HepG2 (cell line): ENCODE results near the gene SLAMF8. TPM values are rescaled to one million over a fixed set of nuclear protein-coding genes. Genes with fewer than 3 reads are reported as not detected.

Source experiments
- ATAC-seq: fragments of 200-7000 bp; cut with Tn5 transposase; 3 replicates; pipeline ENCODE4 v1.9.1; 2020; ENCODE audit warnings: mild to moderate bottlenecking, moderate library complexity
- BruUV-seq: library from RNA; stranded (reverse); fragments of 400-500 nt; replicated peaks from 2 replicates; lab custom pipeline; 2021; lab: Mats Ljungman, UMichigan
- CTCF ChIA-PET: fragments of 300-600 bp; formaldehyde crosslinking; extraction: SDS; loops from one replicate; lab custom pipeline; 2021; ENCODE audit warnings: low total read pairs, inconsistent platforms, low intra/inter-chr PET ratio; lab: Yijun Ruan, JAX
- POLR2A ChIA-PET: fragments of 350-600 bp; sonication (Branson Sonifier 250); formaldehyde crosslinking; loops from one replicate; lab custom pipeline; 2020; ENCODE audit warnings: antibody characterized with exemption, inconsistent platforms; lab: Yijun Ruan, JAX
- DNase-seq: peaks from one replicate; pipeline ENCODE4 v3.0.0-alpha.2; 2015; ENCODE audit warnings: low spot score
- FAIRE-seq: peaks from 3 replicates; lab custom pipeline; 2011; peaks lifted over from hg19 to GRCh38; lab: Jason Lieb, UNC
- H2AFZ ChIP-seq: one replicate; pipeline ENCODE4 v1.6.1; 2011; ENCODE audit warnings: low read length, inconsistent platforms
- H3K27ac ChIP-seq: fragments of 300-600 bp; 3 replicates; pipeline ENCODE4 v1.8.0; 2011; ENCODE audit warnings: mixed run types, mild to moderate bottlenecking, mixed read lengths, low read length, inconsistent platforms; ENCODE audit not compliant: insufficient read depth; ENCODE audit errors: extremely low read length
- H3K27me3 ChIP-seq, 2 experiments: fragments of 200-600 bp in 1 of 2; 2 replicates in 1 of 2; 3 replicates in 1 of 2; pipeline versions ENCODE4 v1.6.0 to v1.8.0; 2011; ENCODE audit warnings: low read length in 2 of 2, mild to moderate bottlenecking in 2 of 2, moderate library complexity in 2 of 2, inconsistent platforms in 1 of 2; ENCODE audit not compliant: insufficient read depth in 2 of 2, control insufficient read depth in 1 of 2
- H3K36me3 ChIP-seq, 2 experiments: fragments of 200-600 bp in 1 of 2; replicated peaks in 1 of 2; 2 replicates in 1 of 2; 3 replicates in 1 of 2; pipeline versions ENCODE4 v1.5.1 to v1.8.0; 2011; ENCODE audit warnings: low read length in 2 of 2, inconsistent platforms in 1 of 2; ENCODE audit not compliant: insufficient read depth in 2 of 2, control insufficient read depth in 1 of 2
- H3K4me1 ChIP-seq: 2 replicates; pipeline ENCODE4 v1.5.1; 2012; ENCODE audit warnings: low read length, inconsistent platforms; ENCODE audit not compliant: insufficient read depth
- H3K4me2 ChIP-seq: 2 replicates; pipeline ENCODE4 v1.6.0; 2011; ENCODE audit warnings: low read depth, low read length, inconsistent platforms
- H3K4me3 ChIP-seq, 3 experiments: fragments of 200-600 bp in 1 of 3; sonication (generic), shearing (Covaris generic) in 1 of 3; replicated peaks in 1 of 3; 2 replicates each; pipeline ENCODE4 v1.5.1; 2011 to 2016; ENCODE audit warnings: low read length in 3 of 3, inconsistent platforms in 2 of 3, low read depth in 2 of 3, mild to moderate bottlenecking in 2 of 3, control low read depth in 1 of 3, mixed read lengths in 1 of 3; ENCODE audit not compliant: insufficient read depth in 1 of 3
- H3K79me2 ChIP-seq: one replicate; pipeline ENCODE4 v1.6.1; 2011; ENCODE audit warnings: low read length, inconsistent platforms; ENCODE audit not compliant: insufficient read depth
- H3K9ac ChIP-seq: 2 replicates; pipeline ENCODE4 v1.6.0; 2011; ENCODE audit warnings: mild to moderate bottlenecking, low read depth, low read length, inconsistent platforms; ENCODE audit not compliant: insufficient read depth
- H3K9me3 ChIP-seq: 2 replicates; pipeline ENCODE4 v1.5.1; 2012; ENCODE audit warnings: mild to moderate bottlenecking, low read length
- H4K20me1 ChIP-seq: 2 replicates; pipeline ENCODE4 v1.6.0; 2011; ENCODE audit warnings: inconsistent platforms, mild to moderate bottlenecking, low read length, moderate library complexity; ENCODE audit not compliant: insufficient read depth
- ATF2 ChIP-seq: sonication (generic); formaldehyde crosslinking; IDR thresholded peaks from 2 replicates; pipeline ENCODE4 v1.4.0; 2020; ENCODE audit warnings: missing genetic modification reagents
- ELF1 ChIP-seq: sonication (generic); formaldehyde crosslinking; IDR thresholded peaks from 2 replicates; pipeline ENCODE4 v1.4.0; 2020; ENCODE audit warnings: missing genetic modification reagents
- MEF2D ChIP-seq: sonication (generic); formaldehyde crosslinking; IDR thresholded peaks from 2 replicates; pipeline ENCODE4 v1.5.1; 2020; ENCODE audit warnings: mild to moderate bottlenecking, missing genetic modification reagents
- POLR2AphosphoS2 ChIP-seq: IDR thresholded peaks from 2 replicates; pipeline ENCODE4 v1.6.1; 2011; ENCODE audit warnings: low read depth, low read length, improper control_type of control experiment
- RARA ChIP-seq: IDR thresholded peaks from 2 replicates; pipeline ENCODE4 v1.6.1; 2016; ENCODE audit warnings: missing genetic modification reagents, missing compliant biosample characterization
- ZBTB14 ChIP-seq: sonication (generic); formaldehyde crosslinking; IDR thresholded peaks from 2 replicates; pipeline ENCODE4 v1.4.0; 2020; ENCODE audit warnings: missing genetic modification reagents
- ZNF235 ChIP-seq: sonication (generic); formaldehyde crosslinking; IDR thresholded peaks from 2 replicates; pipeline ENCODE4 v1.8.1; 2023; ENCODE audit warnings: mild to moderate bottlenecking, missing genetic modification reagents, borderline replicate concordance
- ZNF777 ChIP-seq: sonication (generic); formaldehyde crosslinking; IDR thresholded peaks from 2 replicates; pipeline ENCODE4 v1.4.0; 2020; ENCODE audit warnings: missing genetic modification reagents
- WGBS: methylation state at CpG from one replicate; pipeline ENCODE4 v1.1.6; 2017; ENCODE audit warnings: low lambda C conversion rate; 5-methylcytosine and 5-hydroxymethylcytosine counted together
- in situ Hi-C: cut with HindIII; loops from 2 replicates; pipeline ENCODE4 v1.10.0; 2017; ENCODE audit warnings: low pct_unique_long_range_greater_than_20kb; ENCODE audit not compliant: extremely low pct_ligation_motif_present
- intact Hi-C: fragments of 100-400 bp; cut with micrococcal nuclease; formaldehyde crosslinking; loops from one replicate; pipeline ENCODE4 v1.10.0; 2022; ENCODE audit not compliant: unreplicated experiment
- polyA plus RNA-seq, 8 experiments: library from polyadenylated mRNA; depleted of rRNA in 3 of 8; stranded (reverse) in 7 of 8; unstranded in 1 of 8; fragments of >200 nt; fragmentation: Illumina TruSeq in 4 of 8; extraction: Trizol in 4 of 8; gene quantifications; 2 replicates each; pipeline versions ENCODE4 v1.2.1 to v1.2.3, GENCODE V29; 2011 to 2016; ENCODE audit warnings: low read depth in 4 of 8, missing spikeins in 1 of 8, mixed read lengths in 1 of 8; ENCODE audit not compliant: insufficient read depth in 1 of 8
- total RNA-seq, 5 experiments: library from RNA; depleted of rRNA; stranded (reverse); fragments of >200 nt; fragmentation: Illumina TruSeq; extraction: Trizol; gene quantifications; 2 replicates each; pipeline ENCODE4 v1.2.3, GENCODE V29; 2016; ENCODE audit warnings: low read depth in 1 of 5
- TF ChIP-seq, protein P1 (sequence below): sonication (generic); formaldehyde crosslinking; IDR thresholded peaks from 2 replicates; pipeline ENCODE4 v1.5.0; 2020; ENCODE audit warnings: mild to moderate bottlenecking, missing genetic modification reagents
- TF ChIP-seq, protein P2 (sequence below): sonication (generic); formaldehyde crosslinking; conservative IDR thresholded peaks from 2 replicates; pipeline ENCODE4 v1.5.0; 2020; ENCODE audit warnings: missing genetic modification reagents
- TF ChIP-seq, protein P3 (sequence below): IDR thresholded peaks from 2 replicates; pipeline ENCODE4 v1.4.0; 2020; ENCODE audit warnings: mild to moderate bottlenecking, missing genetic modification reagents

SLAMF8 gene
- total and polyA plus RNA-seq, 2 of the 13 experiments (the other 11 are each of a cell fraction or from before 2014, with no cell fraction given), result not detected

DNA sequence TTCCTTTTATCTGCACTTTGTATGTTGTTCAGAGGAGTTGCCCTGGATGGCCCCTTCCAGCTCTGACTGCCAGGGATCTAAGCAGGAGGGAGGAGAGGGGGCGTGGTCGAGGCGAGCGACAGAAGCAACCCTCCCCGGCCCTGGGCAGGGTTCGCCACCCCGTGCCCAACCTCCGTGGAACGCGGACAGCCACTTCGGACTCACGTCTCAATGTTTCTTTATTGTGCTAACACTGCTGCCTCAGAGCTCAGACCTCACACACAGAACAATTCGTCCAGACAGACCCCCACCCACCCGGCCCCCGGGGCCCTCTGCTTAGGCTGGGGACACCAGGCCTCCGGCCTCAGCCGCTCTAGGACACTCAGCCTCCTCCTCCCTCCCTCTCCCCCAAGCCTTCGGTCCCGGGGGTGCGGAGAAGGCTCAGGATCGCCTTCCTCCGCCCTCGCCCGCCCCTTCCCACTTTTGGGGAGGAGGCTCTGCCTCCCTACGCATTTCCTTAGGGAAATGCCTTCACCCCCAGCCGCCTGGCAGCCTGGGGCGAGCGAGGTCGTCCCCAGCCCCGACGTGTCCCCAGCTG lies 27.5 kb downstream of the SLAMF8 start (continued):
- TF ChIP-seq, protein P1, sequence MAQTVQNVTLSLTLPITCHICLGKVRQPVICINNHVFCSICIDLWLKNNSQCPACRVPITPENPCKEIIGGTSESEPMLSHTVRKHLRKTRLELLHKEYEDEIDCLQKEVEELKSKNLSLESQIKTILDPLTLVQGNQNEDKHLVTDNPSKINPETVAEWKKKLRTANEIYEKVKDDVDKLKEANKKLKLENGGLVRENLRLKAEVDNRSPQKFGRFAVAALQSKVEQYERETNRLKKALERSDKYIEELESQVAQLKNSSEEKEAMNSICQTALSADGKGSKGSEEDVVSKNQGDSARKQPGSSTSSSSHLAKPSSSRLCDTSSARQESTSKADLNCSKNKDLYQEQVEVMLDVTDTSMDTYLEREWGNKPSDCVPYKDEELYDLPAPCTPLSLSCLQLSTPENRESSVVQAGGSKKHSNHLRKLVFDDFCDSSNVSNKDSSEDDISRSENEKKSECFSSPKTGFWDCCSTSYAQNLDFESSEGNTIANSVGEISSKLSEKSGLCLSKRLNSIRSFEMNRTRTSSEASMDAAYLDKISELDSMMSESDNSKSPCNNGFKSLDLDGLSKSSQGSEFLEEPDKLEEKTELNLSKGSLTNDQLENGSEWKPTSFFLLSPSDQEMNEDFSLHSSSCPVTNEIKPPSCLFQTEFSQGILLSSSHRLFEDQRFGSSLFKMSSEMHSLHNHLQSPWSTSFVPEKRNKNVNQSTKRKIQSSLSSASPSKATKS (CRISPR knock-in tag), result no peak
- TF ChIP-seq, protein P2, sequence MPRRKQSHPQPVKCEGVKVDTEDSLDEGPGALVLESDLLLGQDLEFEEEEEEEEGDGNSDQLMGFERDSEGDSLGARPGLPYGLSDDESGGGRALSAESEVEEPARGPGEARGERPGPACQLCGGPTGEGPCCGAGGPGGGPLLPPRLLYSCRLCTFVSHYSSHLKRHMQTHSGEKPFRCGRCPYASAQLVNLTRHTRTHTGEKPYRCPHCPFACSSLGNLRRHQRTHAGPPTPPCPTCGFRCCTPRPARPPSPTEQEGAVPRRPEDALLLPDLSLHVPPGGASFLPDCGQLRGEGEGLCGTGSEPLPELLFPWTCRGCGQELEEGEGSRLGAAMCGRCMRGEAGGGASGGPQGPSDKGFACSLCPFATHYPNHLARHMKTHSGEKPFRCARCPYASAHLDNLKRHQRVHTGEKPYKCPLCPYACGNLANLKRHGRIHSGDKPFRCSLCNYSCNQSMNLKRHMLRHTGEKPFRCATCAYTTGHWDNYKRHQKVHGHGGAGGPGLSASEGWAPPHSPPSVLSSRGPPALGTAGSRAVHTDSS (CRISPR knock-in tag), result no peak

DNA sequence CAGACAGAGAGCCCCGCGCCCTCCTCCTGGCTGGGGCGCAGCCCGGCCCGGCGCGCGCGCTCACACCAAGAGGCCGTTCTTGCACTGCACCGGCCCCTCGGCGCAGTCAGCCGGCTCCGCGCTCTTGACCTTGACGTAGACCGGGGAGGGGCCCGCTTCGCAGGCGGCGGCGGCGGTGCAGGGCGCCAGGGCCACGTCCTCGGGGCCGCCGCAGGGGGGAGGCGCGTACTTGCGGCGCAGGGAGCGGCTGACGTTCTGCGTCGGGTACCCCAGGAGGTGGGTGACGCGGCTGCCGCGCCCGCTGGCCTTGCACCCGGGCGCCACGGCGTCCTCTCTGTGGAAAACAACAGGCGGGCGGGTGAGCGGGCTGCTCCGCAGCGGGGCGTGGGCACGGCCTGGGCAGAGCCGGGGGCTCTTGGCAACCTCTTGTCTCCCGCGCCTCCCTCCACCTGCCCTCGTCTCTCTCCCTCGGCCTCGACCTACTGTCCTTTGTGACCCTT lies 28.1 kb downstream of the SLAMF8 start:
- no peak overlapping the region for H3K9ac ChIP-seq
- CTCF ChIA-PET, result no interaction called here
- TF ChIP-seq ZBTB14 (CRISPR knock-in tag) (0 out of 2 replicates have a peak, but pooled peaks have one; percentile 21), ZNF777 (CRISPR knock-in tag) (peak; percentile 64; the same call in 1 of the 2 replicates), RARA (CRISPR knock-in tag) (peak; percentile 49; the same call in 1 of the 2 replicates), MEF2D (CRISPR knock-in tag) (no peak), ATF2 (no peak), ZNF235 (CRISPR knock-in tag) (no peak), ELF1 (no peak), POLR2AphosphoS2 (no peak)
- TF ChIP-seq, protein P3, sequence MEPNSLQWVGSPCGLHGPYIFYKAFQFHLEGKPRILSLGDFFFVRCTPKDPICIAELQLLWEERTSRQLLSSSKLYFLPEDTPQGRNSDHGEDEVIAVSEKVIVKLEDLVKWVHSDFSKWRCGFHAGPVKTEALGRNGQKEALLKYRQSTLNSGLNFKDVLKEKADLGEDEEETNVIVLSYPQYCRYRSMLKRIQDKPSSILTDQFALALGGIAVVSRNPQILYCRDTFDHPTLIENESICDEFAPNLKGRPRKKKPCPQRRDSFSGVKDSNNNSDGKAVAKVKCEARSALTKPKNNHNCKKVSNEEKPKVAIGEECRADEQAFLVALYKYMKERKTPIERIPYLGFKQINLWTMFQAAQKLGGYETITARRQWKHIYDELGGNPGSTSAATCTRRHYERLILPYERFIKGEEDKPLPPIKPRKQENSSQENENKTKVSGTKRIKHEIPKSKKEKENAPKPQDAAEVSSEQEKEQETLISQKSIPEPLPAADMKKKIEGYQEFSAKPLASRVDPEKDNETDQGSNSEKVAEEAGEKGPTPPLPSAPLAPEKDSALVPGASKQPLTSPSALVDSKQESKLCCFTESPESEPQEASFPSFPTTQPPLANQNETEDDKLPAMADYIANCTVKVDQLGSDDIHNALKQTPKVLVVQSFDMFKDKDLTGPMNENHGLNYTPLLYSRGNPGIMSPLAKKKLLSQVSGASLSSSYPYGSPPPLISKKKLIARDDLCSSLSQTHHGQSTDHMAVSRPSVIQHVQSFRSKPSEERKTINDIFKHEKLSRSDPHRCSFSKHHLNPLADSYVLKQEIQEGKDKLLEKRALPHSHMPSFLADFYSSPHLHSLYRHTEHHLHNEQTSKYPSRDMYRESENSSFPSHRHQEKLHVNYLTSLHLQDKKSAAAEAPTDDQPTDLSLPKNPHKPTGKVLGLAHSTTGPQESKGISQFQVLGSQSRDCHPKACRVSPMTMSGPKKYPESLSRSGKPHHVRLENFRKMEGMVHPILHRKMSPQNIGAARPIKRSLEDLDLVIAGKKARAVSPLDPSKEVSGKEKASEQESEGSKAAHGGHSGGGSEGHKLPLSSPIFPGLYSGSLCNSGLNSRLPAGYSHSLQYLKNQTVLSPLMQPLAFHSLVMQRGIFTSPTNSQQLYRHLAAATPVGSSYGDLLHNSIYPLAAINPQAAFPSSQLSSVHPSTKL, result no peak

More for the DNA sequence above, 28.1 kb downstream of the SLAMF8 start:
- Histone ChIP-seq H3K27ac (no peak overlapping the region), H3K4me3 (peak overlapping the region in 1 of 3 experiments; percentile 33; a peak in 2 of 6 replicates), H3K4me2 (peak overlapping the region; percentile 42), H3K36me3 (no peaks in the 10 kb centered on the region), H2AFZ (no peak overlapping the region), H3K4me1 (no peaks in the 10 kb centered on the region), H3K9me3 (no peaks in the 10 kb centered on the region), H3K79me2 (no peaks in the 10 kb centered on the region), H4K20me1 (no peaks in the 10 kb centered on the region), H3K27me3 (peaks cover 4 to 27% of the 10 kb centered on the region in 2 experiments; a peak in 4 of 5 replicates)
- 0% methylated on average over 4 of the region's 59 CpGs for whole genome bisulfite sequencing
- BruUV-seq, result no TSS peak
- DNase-seq (peak; percentile 7), FAIRE-seq (no peak), ATAC-seq (peak; percentile 86)
- POLR2A ChIA-PET, result no interaction called here
- intact Hi-C loops (no loop called here), in situ Hi-C loops (no loop called here)
